Uterus (tissue), 4 donors: Measurements from ENCODE around the gene METTL21C. TPM values are rescaled to one million over a fixed set of nuclear protein-coding genes. Genes with fewer than 3 reads are reported as not detected.

Experiments
- DNase-seq, 2 donors: peaks; one replicate each; pipeline ENCODE4 v3.0.0-alpha.2; 2019 to 2020
- H3K27ac ChIP-seq, 2 donors: fragments of 200-600 bp; sonication (generic); 1 replicate in 1 of 2; 2 replicates in 1 of 2; pipeline ENCODE4 v1.5.1; 2016 to 2018
- H3K27me3 ChIP-seq, 2 donors: fragments of 200-600 bp; sonication (generic); one replicate each; pipeline ENCODE4 v1.5.1; 2018 to 2019; ENCODE audit warnings: control low read depth in 1 of 2
- H3K36me3 ChIP-seq, 2 donors: fragments of 200-600 bp; sonication (generic); one replicate each; pipeline ENCODE4 v1.5.1; 2019; ENCODE audit warnings: control low read depth in 1 of 2
- H3K4me1 ChIP-seq, 2 donors: fragments of 200-600 bp; sonication (generic); one replicate each; pipeline ENCODE4 v1.5.1; 2018 to 2019; ENCODE audit warnings: control low read depth in 1 of 2
- H3K4me3 ChIP-seq, 2 donors: fragments of 200-600 bp; sonication (generic); 1 replicate in 1 of 2; 2 replicates in 1 of 2; pipeline ENCODE4 v1.5.1; 2018 to 2019; ENCODE audit warnings: mild to moderate bottlenecking in 1 of 2
- H3K9me3 ChIP-seq, 2 donors: fragments of 200-600 bp; sonication (generic); one replicate each; pipeline ENCODE4 v1.5.1; 2019; ENCODE audit warnings: control low read depth in 1 of 2
- CTCF ChIP-seq, 4 experiments: fragments of 200-600 bp in 2 of 4; fragments of 450-650 bp in 2 of 4; sonication (generic) in 2 of 4; IDR thresholded peaks; one replicate each; pipeline ENCODE4 v1.5.1; 2016 to 2019; ENCODE audit warnings: antibody characterized with exemption in 4 of 4, mild to moderate bottlenecking in 2 of 4, moderate library complexity in 1 of 4
- POLR2A ChIP-seq, 2 donors: fragments of 450-650 bp; IDR thresholded peaks; one replicate each; pipeline ENCODE4 v1.6.1; 2016; ENCODE audit warnings: antibody characterized with exemption in 2 of 2, mild to moderate bottlenecking in 1 of 2, moderate library complexity in 1 of 2
- intact Hi-C: fragments of 100-400 bp; cut with DNase I; formaldehyde crosslinking; loops from one replicate; pipeline ENCODE4 v1.15.1; 2023; ENCODE audit warnings: low total_unique reads
- total RNA-seq, 4 donors: library from RNA; depleted of rRNA in 3 of 4; stranded (reverse); fragments of >200 nt in 3 of 4; gene quantifications; one replicate each; pipeline versions ENCODE4 v1.1.0 to v1.2.4, GENCODE V29; 2014 to 2023
- donor health status: DM: yes; HTN: yes; CAD: no.

The METTL21C gene
- total RNA-seq, 4 donors from 2014 or later: 0.41 TPM; not detected in 3

- H3K9me3 ChIP-seq: no peaks in the 10 kb centered on the region
- intact Hi-C loops: no loop called here
- TF ChIP-seq POLR2A (IDR thresholded peaks at IDR 0.05): no peak
- no peak for TF ChIP-seq CTCF (IDR thresholded peaks at IDR 0.05)
- no peak for DNase-seq
- H3K27ac ChIP-seq: no peak overlapping the region
- H3K4me1 ChIP-seq: no peaks in the 10 kb centered on the region
- H3K27me3 ChIP-seq: no peaks in the 10 kb centered on the region
- no peaks in the 10 kb centered on the region for H3K36me3 ChIP-seq
- H3K4me3 ChIP-seq: no peak overlapping the region
Observed at GRCh38 chr13:102657630-102658029, 37.2 kb downstream of the METTL21C start.

DNA sequence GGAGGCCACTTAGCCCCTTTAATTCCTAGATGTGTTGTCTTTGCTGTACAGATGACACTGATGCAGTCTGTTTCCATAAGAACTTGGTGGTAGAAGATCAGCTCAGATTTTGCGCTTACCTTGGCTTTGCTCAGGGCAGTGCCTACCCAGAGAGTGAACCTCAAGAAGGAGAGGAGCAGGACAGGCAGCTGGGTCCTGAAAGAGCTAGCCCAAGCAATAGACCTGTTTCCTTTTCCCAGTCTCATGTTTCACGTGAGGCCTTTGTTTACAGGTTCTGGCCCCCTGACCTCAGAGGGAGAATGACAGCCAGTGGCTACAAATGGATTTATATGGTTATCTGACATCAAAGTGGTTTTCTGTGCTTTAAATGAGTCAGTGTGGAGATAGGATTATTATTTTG, 40.1 kb downstream of the METTL21C start:
- H3K36me3 ChIP-seq: no peaks in the 10 kb centered on the region
- TF ChIP-seq CTCF (IDR thresholded peaks at IDR 0.05) (no peak), POLR2A (IDR thresholded peaks at IDR 0.05) (no peak)
- H3K4me1 ChIP-seq: peaks cover 0 to 3% of the 10 kb centered on the region in 2 donors
- H3K9me3 ChIP-seq: no peaks in the 10 kb centered on the region
- no peak for DNase-seq
- intact Hi-C loops: no loop called here
- no peak overlapping the region for H3K4me3 ChIP-seq
- no peaks in the 10 kb centered on the region for H3K27me3 ChIP-seq
- no peak overlapping the region for H3K27ac ChIP-seq

- no peaks in the 10 kb centered on the region for H3K27me3 ChIP-seq
- H3K9me3 ChIP-seq: no peaks in the 10 kb centered on the region
- H3K4me1 ChIP-seq: peaks cover 0 to 3% of the 10 kb centered on the region in 2 donors
- DNase-seq: peak; percentile 65 to 75
- no peak overlapping the region for H3K4me3 ChIP-seq
- H3K36me3 ChIP-seq: no peaks in the 10 kb centered on the region
- peak overlapping the region; percentile 25 to 73 for H3K27ac ChIP-seq
- TF ChIP-seq POLR2A (IDR thresholded peaks at IDR 0.05): no peak
- TF ChIP-seq CTCF (IDR thresholded peaks at IDR 0.05): no peak
- intact Hi-C loops: no loop called here
Observed at GRCh38 chr13:102651892-102652291, 43.0 kb downstream of the METTL21C start.

DNA sequence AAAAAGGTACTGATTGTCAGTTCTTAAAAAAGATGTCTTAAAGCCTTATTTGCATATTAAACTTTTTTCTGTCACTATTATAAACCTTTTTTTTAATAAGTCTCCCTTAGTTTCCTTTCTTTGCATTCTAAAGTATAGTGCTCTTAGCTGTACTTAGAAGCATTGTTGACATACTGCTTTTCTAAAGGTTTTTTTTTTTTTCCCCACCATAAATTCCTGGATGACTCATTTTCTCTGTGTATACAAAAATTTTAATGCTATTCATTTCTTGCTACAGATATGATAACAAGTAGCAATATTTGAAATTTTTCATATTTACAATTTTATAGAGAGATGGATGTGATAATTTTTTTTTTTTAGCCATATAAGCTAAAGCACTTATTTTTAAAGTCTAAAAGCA, 43.5 kb downstream of the METTL21C start:
- Histone ChIP-seq H3K4me1 (peaks cover 0 to 3% of the 10 kb centered on the region in 2 donors), H3K27ac (peak overlapping the region; percentile 5 to 73), H3K36me3 (no peaks in the 10 kb centered on the region), H3K27me3 (no peaks in the 10 kb centered on the region), H3K9me3 (no peaks in the 10 kb centered on the region), H3K4me3 (no peak overlapping the region)
- no peak for TF ChIP-seq CTCF (IDR thresholded peaks at IDR 0.05)
- TF ChIP-seq POLR2A (IDR thresholded peaks at IDR 0.05): no peak
- DNase-seq: no peak
- intact Hi-C loops: no loop called here

DNA sequence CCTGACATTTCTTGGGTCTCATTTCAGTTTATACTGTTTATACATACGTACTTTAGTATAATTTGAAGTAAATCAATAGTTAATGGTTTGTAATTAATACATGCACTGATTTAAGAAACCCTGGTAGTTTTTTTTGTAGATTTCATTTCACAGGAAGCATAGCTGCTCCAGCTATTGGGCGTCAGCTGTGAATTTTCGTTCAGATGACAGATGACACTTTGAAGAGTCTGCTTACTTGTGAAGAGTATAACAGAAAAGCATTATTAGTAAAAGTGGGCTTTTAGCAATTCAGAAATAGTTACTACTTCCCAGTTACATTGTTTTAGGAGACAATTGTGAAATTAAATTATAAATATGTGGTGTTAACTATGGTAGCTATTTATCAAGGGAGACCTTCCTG, 44.4 kb downstream of the METTL21C start:
- H3K36me3 ChIP-seq: no peaks in the 10 kb centered on the region
- H3K4me1 ChIP-seq: peaks cover 0 to 3% of the 10 kb centered on the region in 2 donors
- DNase-seq: no peak
- no peaks in the 10 kb centered on the region for H3K9me3 ChIP-seq
- H3K27me3 ChIP-seq: no peaks in the 10 kb centered on the region
- intact Hi-C loops: no loop called here
- no peak overlapping the region for H3K4me3 ChIP-seq
- no peak for TF ChIP-seq CTCF (IDR thresholded peaks at IDR 0.05)
- no peak for TF ChIP-seq POLR2A (IDR thresholded peaks at IDR 0.05)
- peak overlapping the region in 1 of 2 donors; percentile 73 for H3K27ac ChIP-seq
